Vagina (tissue), 2 donors: ENCODE measurements around the gene GNAT1. TPM values are rescaled to one million over a fixed set of nuclear protein-coding genes. Genes with fewer than 3 reads are reported as not detected.
A peak's percentile ranks its signal among the peaks of the same experiment; 100 is the strongest.

Experiments
- DNase-seq, 2 donors: peaks; one replicate each; pipeline ENCODE4 v3.0.0-alpha.2; 2017; ENCODE audit errors: extremely low spot score in 2 of 2
- H3K27ac ChIP-seq: fragments of 200-600 bp; sonication (generic); one replicate; pipeline ENCODE4 v1.5.1; 2019
- H3K27me3 ChIP-seq: fragments of 200-600 bp; sonication (generic); one replicate; pipeline ENCODE4 v1.5.1; 2019
- H3K36me3 ChIP-seq, 2 donors: fragments of 200-600 bp; sonication (generic); one replicate each; pipeline ENCODE4 v1.5.1; 2017 to 2019
- H3K4me1 ChIP-seq: fragments of 200-600 bp; sonication (generic); one replicate; pipeline ENCODE4 v1.5.1; 2019
- H3K4me3 ChIP-seq, 2 donors: fragments of 200-600 bp; sonication (generic); 1 replicate in 1 of 2; 2 replicates in 1 of 2; pipeline ENCODE4 v1.5.1; 2016 to 2019
- H3K9me3 ChIP-seq: fragments of 200-600 bp; sonication (generic); one replicate; pipeline ENCODE4 v1.5.1; 2019
- CTCF ChIP-seq, 3 experiments: fragments of 450-650 bp in 2 of 3; fragments of 200-600 bp in 1 of 3; sonication (generic) in 1 of 3; IDR thresholded peaks; one replicate each; pipeline ENCODE4 v1.5.1; 2017 to 2019; ENCODE audit warnings: antibody characterized with exemption in 3 of 3, mild to moderate bottlenecking in 2 of 3, moderate library complexity in 2 of 3
- POLR2A ChIP-seq, 2 donors: fragments of 450-650 bp; IDR thresholded peaks; one replicate each; pipeline ENCODE4 v1.6.1; 2017; ENCODE audit warnings: antibody characterized with exemption in 2 of 2, mild to moderate bottlenecking in 2 of 2, moderate library complexity in 2 of 2
- POLR2AphosphoS5 ChIP-seq, 2 donors: sonication (generic); formaldehyde crosslinking; IDR thresholded peaks; one replicate each; pipeline ENCODE4 v1.9.0; 2017; ENCODE audit warnings: antibody characterized with exemption in 2 of 2, mild to moderate bottlenecking in 2 of 2, low read depth in 1 of 2; ENCODE audit not compliant: insufficient read depth in 1 of 2
- intact Hi-C: fragments of 100-400 bp; cut with DNase I; formaldehyde crosslinking; loops from one replicate; pipeline ENCODE4 v1.15.1; 2023
- total RNA-seq: library from RNA; depleted of rRNA; stranded (reverse); fragments of >200 nt; gene quantifications from one replicate; pipeline ENCODE4 v1.2.3, GENCODE V29; 2016

The GNAT1 gene
- total RNA-seq, 1 donor from 2014 or later: not detected

DNA sequence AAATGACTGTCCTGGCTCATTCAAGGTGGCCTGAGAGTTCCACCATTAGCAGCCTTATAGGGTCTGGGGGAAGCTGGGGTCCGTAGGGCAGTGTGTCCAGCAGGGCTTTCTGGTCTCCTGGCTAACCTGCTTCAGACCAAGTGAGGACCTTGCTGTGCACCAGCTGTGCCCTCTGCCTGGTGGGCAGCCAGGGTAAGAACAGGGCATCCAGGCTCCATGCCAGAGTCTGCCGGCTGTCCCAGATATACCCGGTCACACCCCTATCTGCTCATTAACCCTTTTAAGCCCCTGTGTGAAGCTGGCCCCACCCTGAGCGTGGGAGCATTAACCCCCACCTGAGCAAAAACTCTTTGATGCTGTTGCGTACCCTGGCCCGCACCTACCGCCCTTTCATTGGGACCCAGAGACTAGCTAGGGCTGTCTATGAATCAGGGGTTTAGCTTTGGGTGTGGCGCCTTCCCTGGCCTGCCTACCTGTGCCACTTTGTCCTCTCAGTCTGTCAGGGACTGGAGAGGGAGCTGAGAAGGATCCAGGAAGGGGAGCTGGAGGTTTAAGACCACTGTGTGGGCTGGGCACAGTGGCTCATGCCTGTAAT is 18.7 kb upstream of the GNAT1 start:
- Histone ChIP-seq H3K9me3 (no peaks in the 10 kb centered on the region), H3K4me3 (no peak overlapping the region), H3K27me3 (no peaks in the 10 kb centered on the region), H3K27ac (peak overlapping the region; percentile 86), H3K36me3 (peaks cover 0 to 24% of the 10 kb centered on the region in 2 donors), H3K4me1 (peaks cover 51% of the 10 kb centered on the region)
- no peak for DNase-seq
- intact Hi-C loops: no loop called here
- TF ChIP-seq CTCF (IDR thresholded peaks at IDR 0.05): no peak
- TF ChIP-seq POLR2A (IDR thresholded peaks at IDR 0.05): no peak
- no peak for TF ChIP-seq POLR2AphosphoS5 (IDR thresholded peaks at IDR 0.05; ENCODE audit: insufficient read depth in 1 of 2, low read depth in 1 of 2)

DNA sequence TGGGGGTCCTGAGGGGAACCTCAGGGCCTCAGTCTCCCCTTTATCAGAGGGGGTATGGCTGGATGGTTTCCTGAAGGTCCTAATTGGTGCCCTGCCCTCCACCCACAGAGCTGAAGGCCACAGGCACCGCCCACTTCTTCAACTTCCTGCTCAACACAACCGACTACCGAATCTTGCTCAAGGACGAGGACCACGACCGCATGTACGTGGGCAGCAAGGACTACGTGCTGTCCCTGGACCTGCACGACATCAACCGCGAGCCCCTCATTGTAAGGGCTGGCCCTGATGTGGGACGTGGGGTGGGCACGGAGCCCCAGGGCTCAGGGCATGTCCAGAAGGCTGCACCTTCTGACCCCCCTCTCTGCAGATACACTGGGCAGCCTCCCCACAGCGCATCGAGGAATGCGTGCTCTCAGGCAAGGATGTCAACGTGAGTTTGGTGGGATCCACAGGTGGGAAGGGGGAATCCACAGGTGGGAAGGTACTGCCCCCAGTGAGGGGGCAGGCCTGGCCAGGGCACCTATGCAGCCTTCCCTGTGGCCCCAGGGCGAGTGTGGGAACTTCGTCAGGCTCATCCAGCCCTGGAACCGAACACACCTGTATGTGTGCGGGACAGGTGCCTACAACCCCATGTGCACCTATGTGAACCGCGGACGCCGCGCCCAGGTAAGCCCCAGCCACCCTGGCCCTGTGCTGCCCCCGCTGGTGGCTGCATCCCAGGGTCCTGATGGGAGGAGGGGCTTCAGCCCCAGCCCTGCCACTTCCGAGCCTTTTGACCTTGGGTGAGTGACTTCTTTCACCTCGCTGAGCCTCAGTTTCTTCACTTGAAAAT is 17.5 kb upstream of the GNAT1 start:
- peaks cover 39% of the 10 kb centered on the region for H3K4me1 ChIP-seq

DNA sequence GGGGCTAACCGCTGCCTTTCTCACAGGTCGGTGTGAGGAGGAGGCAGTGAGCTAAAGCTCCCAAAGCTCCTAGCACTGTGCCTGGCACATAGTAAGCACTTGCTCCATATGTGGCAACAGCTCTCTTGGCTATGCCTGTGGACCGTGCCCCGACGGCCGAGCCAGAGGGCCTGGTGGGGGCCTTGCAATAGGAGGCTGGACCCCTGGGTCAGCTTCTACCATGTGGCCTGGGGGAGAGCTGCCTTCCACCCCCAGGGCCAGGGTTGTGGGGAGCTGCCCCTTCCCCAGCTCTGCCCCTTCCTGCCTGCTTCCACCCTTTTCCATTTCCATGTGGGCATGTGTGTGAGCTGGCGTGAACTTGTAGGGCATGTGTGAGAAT is 16.9 kb upstream of the GNAT1 start:
- Histone ChIP-seq H3K4me1 (peaks cover 33% of the 10 kb centered on the region), H3K9me3 (no peaks in the 10 kb centered on the region), H3K4me3 (no peak overlapping the region), H3K27me3 (no peaks in the 10 kb centered on the region), H3K27ac (no peak overlapping the region), H3K36me3 (peaks cover 0 to 24% of the 10 kb centered on the region in 2 donors)
- DNase-seq: no peak
- TF ChIP-seq POLR2A (IDR thresholded peaks at IDR 0.05): no peak
- no peak for TF ChIP-seq POLR2AphosphoS5 (IDR thresholded peaks at IDR 0.05; ENCODE audit: insufficient read depth in 1 of 2, low read depth in 1 of 2)
- TF ChIP-seq CTCF (IDR thresholded peaks at IDR 0.05): no peak
- intact Hi-C loops: no loop called here

More for the DNA sequence above, 17.5 kb upstream of the GNAT1 start:
- Histone ChIP-seq H3K27ac (no peak overlapping the region), H3K36me3 (peaks cover 0 to 24% of the 10 kb centered on the region in 2 donors), H3K9me3 (no peaks in the 10 kb centered on the region), H3K4me3 (no peak overlapping the region), H3K27me3 (no peaks in the 10 kb centered on the region)
- intact Hi-C loops: no loop called here
- no peak for TF ChIP-seq POLR2AphosphoS5 (IDR thresholded peaks at IDR 0.05; ENCODE audit: insufficient read depth in 1 of 2, low read depth in 1 of 2)
- no peak for TF ChIP-seq CTCF (IDR thresholded peaks at IDR 0.05)
- TF ChIP-seq POLR2A (IDR thresholded peaks at IDR 0.05): no peak
- no peak for DNase-seq

DNA sequence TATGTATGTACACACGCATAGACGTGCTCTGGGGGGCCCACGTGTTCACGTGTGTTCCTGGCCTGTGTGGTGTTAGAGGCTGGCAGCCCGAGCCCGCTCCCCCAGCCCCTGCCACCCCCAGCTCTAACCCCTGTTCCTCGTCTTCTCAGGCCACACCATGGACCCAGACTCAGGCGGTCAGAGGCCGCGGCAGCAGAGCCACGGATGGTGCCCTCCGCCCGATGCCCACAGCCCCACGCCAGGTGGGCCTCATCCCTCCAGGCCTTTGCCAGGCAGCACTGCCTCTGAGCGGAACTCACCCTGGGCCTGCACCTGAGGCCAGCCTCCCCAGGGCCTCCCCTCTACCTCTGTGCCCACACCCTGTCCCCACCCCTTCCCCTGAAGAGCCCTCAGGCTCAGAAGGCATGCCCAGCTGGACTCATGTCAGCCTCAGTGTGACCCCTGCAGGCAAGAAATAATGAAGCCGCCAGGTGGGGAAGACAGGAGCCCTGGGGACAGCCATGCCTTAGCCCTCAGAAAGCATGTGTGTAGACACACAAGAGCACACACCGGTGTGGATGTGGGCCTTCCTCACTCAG is 16.4 kb upstream of the GNAT1 start:
- no peaks in the 10 kb centered on the region for H3K27me3 ChIP-seq
- H3K9me3 ChIP-seq: no peaks in the 10 kb centered on the region
- no peak for TF ChIP-seq POLR2A (IDR thresholded peaks at IDR 0.05)
- no peak for TF ChIP-seq POLR2AphosphoS5 (IDR thresholded peaks at IDR 0.05; ENCODE audit: insufficient read depth in 1 of 2, low read depth in 1 of 2)
- no peak for TF ChIP-seq CTCF (IDR thresholded peaks at IDR 0.05)
- no peak overlapping the region for H3K4me3 ChIP-seq
- no peak for DNase-seq
- H3K4me1 ChIP-seq: peaks cover 28% of the 10 kb centered on the region
- intact Hi-C loops: no loop called here
- H3K27ac ChIP-seq: no peak overlapping the region
- peaks cover 0 to 24% of the 10 kb centered on the region in 2 donors for H3K36me3 ChIP-seq
